Measurements from ENCODE around the gene ATP8B3. TPM values are rescaled to one million over a fixed set of nuclear protein-coding genes. Genes with fewer than 3 reads are reported as not detected.

ATP8B3 gene
- total and polyA plus RNA-seq, 11 donors: 0.19 to 3.5 (median 0.72) TPM

DNA sequence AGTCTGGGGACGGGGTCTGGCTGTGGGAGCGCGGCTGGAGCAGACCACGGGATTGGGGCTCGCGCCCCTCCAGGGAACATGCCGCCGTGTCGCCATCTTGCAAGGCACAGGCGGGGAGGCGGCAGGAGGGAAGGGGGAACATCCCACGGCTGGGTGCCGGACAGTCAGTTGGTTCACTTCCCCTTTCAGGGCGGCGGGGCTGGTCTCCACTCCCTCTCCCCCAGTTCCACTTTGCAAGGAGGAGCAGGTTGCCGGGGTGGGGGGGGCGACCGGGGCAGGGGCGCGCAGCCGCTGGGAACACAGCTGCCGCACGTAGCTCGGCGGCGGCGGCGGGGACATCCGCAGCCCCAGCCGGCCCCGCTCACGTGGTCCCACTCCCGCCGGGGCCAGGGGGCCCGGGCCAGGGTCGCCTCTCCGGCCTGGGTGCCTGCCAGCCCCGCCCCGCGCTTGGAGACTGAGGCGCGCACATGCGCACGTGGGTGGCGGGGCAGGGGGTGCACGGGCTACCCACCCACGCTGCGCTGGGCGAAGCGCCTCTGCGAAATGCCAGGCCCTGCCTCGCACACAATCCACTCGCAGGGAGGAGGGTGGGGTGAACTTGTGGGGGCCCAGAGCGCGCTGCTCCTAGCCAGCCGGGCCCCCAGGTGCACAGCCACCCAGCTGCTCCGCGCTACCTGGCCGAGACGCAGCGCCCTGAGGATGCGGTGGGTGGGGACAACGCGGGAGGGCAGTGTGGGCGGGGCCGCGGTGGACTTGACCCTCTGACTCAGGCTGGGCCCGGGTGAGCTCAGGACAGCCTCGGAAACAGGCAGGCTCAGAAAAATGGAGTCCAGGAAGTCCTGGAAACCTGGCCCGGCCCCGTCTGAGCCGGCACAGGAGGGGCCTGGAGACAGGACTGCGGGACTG lies 44.9 kb upstream of the ATP8B3 start:
- intact Hi-C loops (cut with DNase I): no loop called here
- ATAC-seq (peak; percentile 18 to 58 (median 51)), DNase-seq (peak; percentile 86 to 91 (median 88))
- Histone ChIP-seq H3K36me3 (peaks cover 0 to 6% (median 0%) of the 10 kb centered on the region in 9 donors), H3K27me3 (peaks cover 0 to 3% (median 0%) of the 10 kb centered on the region in 9 donors), H3K4me3 (peak overlapping the region; percentile 38 to 71 (median 58)), H3K4me1 (peaks cover 8 to 100% (median 70%) of the 10 kb centered on the region in 12 donors), H3K27ac (peak overlapping the region; percentile 79 to 98 (median 91)), H3K9me3 (no peaks in the 10 kb centered on the region)
- TF ChIP-seq POLR2A (IDR thresholded peaks at IDR 0.05): peak in 1 of 2 donors; percentile 12
- TF ChIP-seq, protein P1, sequence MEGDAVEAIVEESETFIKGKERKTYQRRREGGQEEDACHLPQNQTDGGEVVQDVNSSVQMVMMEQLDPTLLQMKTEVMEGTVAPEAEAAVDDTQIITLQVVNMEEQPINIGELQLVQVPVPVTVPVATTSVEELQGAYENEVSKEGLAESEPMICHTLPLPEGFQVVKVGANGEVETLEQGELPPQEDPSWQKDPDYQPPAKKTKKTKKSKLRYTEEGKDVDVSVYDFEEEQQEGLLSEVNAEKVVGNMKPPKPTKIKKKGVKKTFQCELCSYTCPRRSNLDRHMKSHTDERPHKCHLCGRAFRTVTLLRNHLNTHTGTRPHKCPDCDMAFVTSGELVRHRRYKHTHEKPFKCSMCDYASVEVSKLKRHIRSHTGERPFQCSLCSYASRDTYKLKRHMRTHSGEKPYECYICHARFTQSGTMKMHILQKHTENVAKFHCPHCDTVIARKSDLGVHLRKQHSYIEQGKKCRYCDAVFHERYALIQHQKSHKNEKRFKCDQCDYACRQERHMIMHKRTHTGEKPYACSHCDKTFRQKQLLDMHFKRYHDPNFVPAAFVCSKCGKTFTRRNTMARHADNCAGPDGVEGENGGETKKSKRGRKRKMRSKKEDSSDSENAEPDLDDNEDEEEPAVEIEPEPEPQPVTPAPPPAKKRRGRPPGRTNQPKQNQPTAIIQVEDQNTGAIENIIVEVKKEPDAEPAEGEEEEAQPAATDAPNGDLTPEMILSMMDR (IDR thresholded peaks at IDR 0.05): no peak
- WGBS, 4 donors: 0 to 14% (median 3%) methylated on average over 2 to 73 of the region's 73 CpGs

DNA sequence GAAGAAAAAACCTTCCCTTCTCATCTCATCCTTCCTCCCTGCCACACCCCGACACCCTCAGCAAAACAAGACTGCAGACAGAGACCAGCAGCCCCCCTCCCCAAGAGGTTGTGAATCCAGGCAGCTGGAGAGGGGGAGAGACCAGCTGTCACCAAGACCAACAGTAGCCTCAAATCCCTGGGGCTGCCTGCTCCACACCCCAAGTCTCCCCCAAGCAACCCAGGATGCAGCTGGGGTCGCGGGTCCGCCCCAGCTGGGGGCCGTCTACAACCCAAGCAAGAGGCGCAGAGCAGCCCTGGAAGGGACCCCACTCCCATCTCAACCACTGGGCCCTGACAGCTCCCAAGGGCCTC lies 44.2 kb upstream of the ATP8B3 start:
- peaks cover 0 to 7% (median 0%) of the 10 kb centered on the region in 9 donors for H3K27me3 ChIP-seq
- peak overlapping the region; percentile 79 to 98 (median 91) for H3K27ac ChIP-seq
- H3K9me3 ChIP-seq: no peaks in the 10 kb centered on the region
- H3K36me3 ChIP-seq: peaks cover 0 to 6% (median 0%) of the 10 kb centered on the region in 9 donors
- DNase-seq: no peak
- H3K4me3 ChIP-seq: peak overlapping the region; percentile 38 to 71 (median 58)
- peaks cover 8 to 98% (median 64%) of the 10 kb centered on the region in 12 donors for H3K4me1 ChIP-seq
- no peak for TF ChIP-seq POLR2A (IDR thresholded peaks at IDR 0.05)
- TF ChIP-seq, protein P1 (IDR thresholded peaks at IDR 0.05): no peak
- WGBS, 4 donors: 31 to 59% (median 41%) methylated on average over 3 to 6 of the region's 6 CpGs
- intact Hi-C loops (cut with DNase I): no loop called here
- no peak for ATAC-seq

DNA sequence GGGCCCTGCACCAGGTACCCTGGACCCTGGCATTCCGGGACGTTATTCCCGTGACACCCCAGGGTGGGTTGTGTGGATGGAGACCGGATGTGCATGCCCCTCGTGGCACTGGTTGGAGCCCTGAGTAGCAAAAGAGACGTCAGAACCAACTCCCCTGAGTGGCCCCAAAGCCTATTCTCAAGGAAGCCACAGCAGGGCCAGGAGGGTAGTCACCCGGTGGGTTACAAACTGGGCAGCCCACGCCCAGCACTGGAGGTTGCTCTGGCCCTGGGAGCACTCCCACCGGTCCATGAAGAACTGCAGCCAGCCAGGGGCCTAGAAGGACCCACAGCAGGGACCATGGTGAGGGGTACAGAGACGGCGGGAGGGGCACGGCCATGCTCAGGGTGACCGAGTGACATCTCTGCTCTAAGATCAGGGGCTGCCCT lies 43.8 kb upstream of the ATP8B3 start:
- Histone ChIP-seq H3K4me1 (peaks cover 8 to 93% (median 60%) of the 10 kb centered on the region in 12 donors), H3K9me3 (no peaks in the 10 kb centered on the region), H3K27me3 (peaks cover 0 to 7% (median 0%) of the 10 kb centered on the region in 9 donors), H3K4me3 (peak overlapping the region in 11 of 12 donors; percentile 36 to 71 (median 62)), H3K36me3 (peaks cover 0 to 6% (median 0%) of the 10 kb centered on the region in 9 donors), H3K27ac (peak overlapping the region; percentile 79 to 98 (median 91))
- no peak for TF ChIP-seq POLR2A (IDR thresholded peaks at IDR 0.05)
- TF ChIP-seq, protein P1 (IDR thresholded peaks at IDR 0.05): no peak
- WGBS, 4 donors: 29 to 38% (median 34%) methylated on average over 12 to 13 of the region's 13 CpGs
- intact Hi-C loops (cut with DNase I): no loop called here
- ATAC-seq (peak in 2 of 4 donors; percentile 0 to 2), DNase-seq (peak in 2 of 5 donors; percentile 42 to 70)

Data from heart left ventricle (tissue), 16 donors.